GM19468 (cell line): ENCODE measurements around the gene HTR1E.
"Not testable (repeated sequence)": the region's sequence is repeated elsewhere in the genome, so short reads cannot be mapped to it uniquely, and the experiment has no call there.

Source experiments
- ATAC-seq: cut with Tn5 transposase; IDR thresholded peaks from one replicate; pipeline ENCODE4 v1.9.1; 2021; ENCODE audit warnings: mild to moderate bottlenecking, moderate library complexity, moderate number of reproducible peaks; ENCODE audit not compliant: unreplicated experiment; ENCODE audit errors: extremely low read depth

The HTR1E gene

GRCh38 chr6:86937219-86938079 is at the start of gene HTR1E:
Gene HTR1E, plus strand, starts transcription at chr6:86937528. Its CDS starts 77,807 bp downstream, at chr6:87015335.
- no peak for ATAC-seq

- ATAC-seq = no peak
Observed at GRCh38 chr6:86888301-86888700, 49.0 kb upstream of the HTR1E start.

DNA sequence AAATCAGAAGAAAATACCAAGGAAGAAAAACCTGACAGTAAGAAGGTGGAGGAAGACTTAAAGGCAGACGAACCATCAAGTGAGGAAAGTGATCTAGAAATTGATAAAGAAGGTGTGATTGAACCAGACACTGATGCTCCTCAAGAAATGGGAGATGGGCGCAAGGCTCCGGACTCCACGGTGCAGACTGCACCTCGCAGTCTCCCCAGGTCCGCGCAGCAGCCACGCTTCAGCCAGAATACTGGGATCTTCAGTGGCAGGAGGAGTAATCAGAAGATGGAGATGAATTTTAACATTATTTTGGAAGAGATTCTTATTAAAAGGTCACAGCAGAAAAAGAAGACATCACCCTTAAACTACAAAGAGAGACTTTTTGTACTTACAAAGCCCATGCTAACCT is 40.1 kb upstream of the HTR1E start:
- ATAC-seq = not testable (repeated sequence)

GRCh38 chr6:86913795-86914194 is 23.5 kb upstream of the HTR1E start:
- ATAC-seq = no peak

GRCh38 chr6:86916393-86916792 is 20.9 kb upstream of the HTR1E start:
- no peak for ATAC-seq

GRCh38 chr6:86927138-86927537 is 10.2 kb upstream of the HTR1E start:
- ATAC-seq = not testable (repeated sequence)

GRCh38 chr6:86927859-86928258 is 9.5 kb upstream of the HTR1E start:
- ATAC-seq = not testable (repeated sequence)

GRCh38 chr6:86934365-86934764 is 3.0 kb upstream of the HTR1E start:
- no peak for ATAC-seq

GRCh38 chr6:86936834-86937218 is 502 bp upstream of the HTR1E start:
- no peak for ATAC-seq

DNA sequence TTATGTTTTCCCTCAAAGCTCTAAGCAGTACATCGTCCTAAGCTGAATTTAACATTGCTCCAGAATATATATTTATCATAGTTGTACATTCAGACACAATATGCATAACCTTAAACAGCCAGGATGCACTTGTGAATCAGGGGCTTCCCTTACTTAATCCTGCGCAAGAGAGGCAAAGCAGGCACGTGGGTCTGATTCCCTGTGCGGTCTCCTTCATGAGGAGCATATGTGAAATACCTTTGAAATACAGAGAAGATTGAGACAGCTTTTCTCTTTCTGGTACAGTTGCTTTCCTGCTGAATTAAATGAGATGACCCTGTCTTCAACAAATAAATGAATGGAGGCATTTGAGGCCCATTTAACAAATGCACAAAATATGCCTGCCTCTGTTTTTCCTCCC is 1.5 kb downstream of the HTR1E start:
- ATAC-seq = no peak

DNA sequence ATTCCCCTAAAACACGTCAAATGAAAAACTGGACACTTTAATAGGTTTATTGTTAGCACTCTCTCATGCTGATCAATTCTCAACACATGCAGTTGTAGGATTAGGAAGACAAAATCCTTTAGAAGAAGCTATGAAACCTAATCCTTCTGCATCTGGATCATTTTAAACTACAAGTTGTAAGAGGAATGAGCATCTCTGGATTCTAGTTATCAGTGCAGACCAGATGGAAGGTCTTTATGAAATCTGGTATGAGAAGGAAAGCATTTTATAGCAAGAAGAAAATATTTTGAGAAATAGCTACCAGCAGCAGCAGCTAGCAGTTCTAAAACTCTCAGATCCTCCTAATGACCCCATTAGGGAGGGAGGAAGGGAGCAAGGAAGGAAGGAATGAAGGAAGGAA is 4.1 kb downstream of the HTR1E start:
- no peak for ATAC-seq

- ATAC-seq = no peak
Observed at GRCh38 chr6:86942769-86943516, 5.6 kb downstream of the HTR1E start.

- ATAC-seq = no peak
Observed at GRCh38 chr6:86943819-86944407, 6.6 kb downstream of the HTR1E start.

DNA sequence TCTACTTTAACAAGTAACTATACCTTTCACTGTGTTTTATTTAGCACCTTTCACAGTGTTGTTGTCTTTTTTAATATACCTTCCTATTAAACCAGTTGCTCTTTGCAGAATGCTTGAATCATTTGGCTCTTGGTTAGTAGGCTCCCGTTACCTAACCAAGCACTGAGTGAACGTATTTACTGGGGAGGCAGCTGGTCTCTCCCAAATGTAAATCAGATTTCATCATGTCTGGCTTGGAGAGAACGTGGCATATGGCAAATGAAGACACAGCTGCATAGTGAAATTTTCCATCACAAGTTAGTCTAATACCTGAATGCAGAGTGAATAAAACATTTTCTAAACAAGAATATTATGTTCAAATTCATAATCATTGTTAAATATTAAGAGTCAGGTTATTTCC is 12.4 kb downstream of the HTR1E start:
- ATAC-seq = no peak

GRCh38 chr6:86952991-86953390 is 15.7 kb downstream of the HTR1E start:
- no peak for ATAC-seq

- no peak for ATAC-seq
Observed at GRCh38 chr6:86959656-86960055, 22.3 kb downstream of the HTR1E start.

DNA sequence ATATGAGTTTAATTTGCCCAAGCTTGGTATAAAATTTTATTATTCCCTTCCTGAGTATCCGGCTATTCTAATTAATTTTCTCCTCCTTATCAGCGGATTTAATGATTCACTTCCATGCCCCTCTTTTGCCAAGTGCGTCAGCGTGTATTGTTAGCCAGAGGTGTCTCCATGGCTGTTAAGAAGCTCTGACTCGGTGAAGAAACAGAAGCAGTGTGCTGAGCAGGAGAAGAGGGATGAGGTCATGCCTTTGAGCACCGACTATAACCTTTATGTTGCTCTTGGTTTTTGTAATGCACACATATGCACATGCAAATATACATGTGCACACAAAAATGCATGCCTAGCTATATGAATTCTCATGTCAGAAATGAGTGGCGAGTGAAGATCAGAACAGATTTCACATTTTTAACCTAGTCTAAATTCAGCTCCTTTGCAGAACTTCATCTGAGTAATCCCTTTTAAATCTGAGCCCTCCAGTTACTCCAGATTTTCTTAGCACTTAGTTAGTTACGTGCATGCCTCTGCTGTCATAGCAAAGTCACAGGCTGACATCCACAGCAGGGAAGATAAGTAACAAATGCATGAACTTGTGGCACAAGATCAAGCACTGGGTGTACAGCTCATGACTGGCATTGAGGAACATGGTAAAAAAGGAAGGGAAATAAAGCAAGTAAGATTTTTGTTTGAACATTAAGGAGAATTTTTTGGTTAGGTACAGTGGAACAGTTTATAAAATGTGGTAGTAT is 24.3 kb downstream of the HTR1E start:
- ATAC-seq = no peak

- no peak for ATAC-seq
Observed at GRCh38 chr6:86963352-86963751, 26.0 kb downstream of the HTR1E start.

DNA sequence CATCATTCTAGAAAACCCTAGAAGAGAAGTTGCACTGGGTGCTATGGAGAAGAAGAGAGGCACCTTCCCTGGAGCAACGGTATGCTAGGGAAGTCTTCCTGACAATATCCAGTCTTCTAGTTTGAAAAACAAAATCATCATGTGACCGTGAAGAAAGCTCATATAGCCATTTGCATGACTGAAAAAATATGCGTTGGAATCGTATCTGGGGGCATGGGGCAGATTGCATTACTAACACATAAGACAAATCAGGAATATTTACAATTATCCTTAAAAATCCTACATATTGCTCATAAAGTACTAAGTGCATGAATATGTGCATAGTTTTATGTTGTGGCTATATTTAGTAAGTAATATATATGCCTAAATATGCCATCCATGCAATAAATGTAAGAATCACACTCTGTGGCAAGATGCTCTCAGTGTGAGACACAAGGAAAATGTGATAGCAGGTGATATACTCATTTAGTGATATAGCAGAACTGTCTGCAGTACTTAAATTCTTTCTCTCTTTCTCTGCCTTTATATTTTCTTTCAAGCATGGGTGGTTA is 26.8 kb downstream of the HTR1E start:
- ATAC-seq = no peak

DNA sequence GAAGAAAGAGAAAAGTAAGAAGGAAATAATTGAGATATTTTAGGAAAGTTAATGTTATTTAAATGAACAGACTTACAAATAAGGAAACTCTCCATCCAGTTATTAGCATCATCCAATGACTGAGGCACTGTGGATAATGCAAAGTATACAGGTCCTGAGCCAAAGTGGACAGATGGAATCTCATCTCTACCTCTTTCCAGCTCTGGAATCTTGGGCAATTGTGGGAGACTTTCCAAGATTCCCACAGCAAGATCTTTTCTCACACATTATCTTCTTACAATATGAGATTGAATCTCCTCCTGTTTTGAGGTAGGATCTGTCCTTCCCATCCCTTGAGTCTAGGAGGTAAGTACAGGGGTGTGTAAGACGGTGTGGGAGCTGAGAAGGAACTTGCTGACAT is 28.9 kb downstream of the HTR1E start:
- ATAC-seq = no peak
